DND-41 (cell line): ENCODE results near the gene ERG.

Experiments
- EZH2 ChIP-seq: IDR thresholded peaks from 3 replicates; pipeline ENCODE4 v1.6.1; 2012; ENCODE audit warnings: borderline replicate concordance, low read depth, mild to moderate bottlenecking, moderate library complexity, low read length, inconsistent platforms; ENCODE audit not compliant: severe bottlenecking
- TF ChIP-seq, protein P1 (sequence below): IDR thresholded peaks from 2 replicates; pipeline ENCODE4 v1.5.1; 2012; ENCODE audit warnings: borderline replicate concordance, low read length, moderate library complexity, mild to moderate bottlenecking; ENCODE audit not compliant: poor library complexity, severe bottlenecking; ENCODE audit errors: extremely low read depth

- no peak for TF ChIP-seq EZH2
- TF ChIP-seq, protein P1, sequence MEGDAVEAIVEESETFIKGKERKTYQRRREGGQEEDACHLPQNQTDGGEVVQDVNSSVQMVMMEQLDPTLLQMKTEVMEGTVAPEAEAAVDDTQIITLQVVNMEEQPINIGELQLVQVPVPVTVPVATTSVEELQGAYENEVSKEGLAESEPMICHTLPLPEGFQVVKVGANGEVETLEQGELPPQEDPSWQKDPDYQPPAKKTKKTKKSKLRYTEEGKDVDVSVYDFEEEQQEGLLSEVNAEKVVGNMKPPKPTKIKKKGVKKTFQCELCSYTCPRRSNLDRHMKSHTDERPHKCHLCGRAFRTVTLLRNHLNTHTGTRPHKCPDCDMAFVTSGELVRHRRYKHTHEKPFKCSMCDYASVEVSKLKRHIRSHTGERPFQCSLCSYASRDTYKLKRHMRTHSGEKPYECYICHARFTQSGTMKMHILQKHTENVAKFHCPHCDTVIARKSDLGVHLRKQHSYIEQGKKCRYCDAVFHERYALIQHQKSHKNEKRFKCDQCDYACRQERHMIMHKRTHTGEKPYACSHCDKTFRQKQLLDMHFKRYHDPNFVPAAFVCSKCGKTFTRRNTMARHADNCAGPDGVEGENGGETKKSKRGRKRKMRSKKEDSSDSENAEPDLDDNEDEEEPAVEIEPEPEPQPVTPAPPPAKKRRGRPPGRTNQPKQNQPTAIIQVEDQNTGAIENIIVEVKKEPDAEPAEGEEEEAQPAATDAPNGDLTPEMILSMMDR: no peak
Observed at GRCh38 chr21:38494251-38494642, 4.0 kb downstream of the ERG start.
